Loucy (cell line): ENCODE data around the gene PDZD4.

Experiments
- H2AFZ ChIP-seq: fragments of 200-600 bp; sonication (generic); 2 replicates; pipeline ENCODE4 v1.6.0; 2016; ENCODE audit warnings: antibody characterized with exemption, mild to moderate bottlenecking, low read length, moderate library complexity
- H3F3A ChIP-seq: fragments of 200-600 bp; 2 replicates; pipeline ENCODE4 v1.6.0; 2016; ENCODE audit warnings: antibody characterized with exemption, low read depth, mild to moderate bottlenecking
- H3K27me3 ChIP-seq: fragments of 200-600 bp; sonication (generic); 2 replicates; pipeline ENCODE4 v1.6.1; 2014; ENCODE audit warnings: low read length, mild to moderate bottlenecking; ENCODE audit not compliant: insufficient read depth, poor library complexity, severe bottlenecking
- H3K36me3 ChIP-seq: fragments of 200-600 bp; sonication (generic); 2 replicates; pipeline ENCODE4 v1.6.1; 2016; ENCODE audit warnings: low read length; ENCODE audit not compliant: insufficient read depth
- H3K4me1 ChIP-seq: fragments of 200-600 bp; sonication (generic); 2 replicates; pipeline ENCODE4 v1.5.1; 2014; ENCODE audit warnings: low read length, mild to moderate bottlenecking; ENCODE audit not compliant: insufficient read depth, poor library complexity, severe bottlenecking
- H3K4me2 ChIP-seq: fragments of 200-600 bp; sonication (generic); 2 replicates; pipeline ENCODE4 v1.6.0; 2014; ENCODE audit warnings: antibody characterized with exemption, low read length, low read depth, mild to moderate bottlenecking; ENCODE audit not compliant: poor library complexity, severe bottlenecking
- H3K4me3 ChIP-seq: fragments of 200-600 bp; sonication (generic); 2 replicates; pipeline ENCODE4 v1.5.1; 2014; ENCODE audit warnings: low read length, mild to moderate bottlenecking, mixed read lengths; ENCODE audit not compliant: poor library complexity, severe bottlenecking
- H3K79me2 ChIP-seq: fragments of 200-600 bp; sonication (generic); 2 replicates; pipeline ENCODE4 v1.6.1; 2014; ENCODE audit warnings: low read length; ENCODE audit not compliant: insufficient read depth
- H3K9ac ChIP-seq: fragments of 200-600 bp; sonication (generic); 2 replicates; pipeline ENCODE4 v1.6.0; 2014; ENCODE audit warnings: mild to moderate bottlenecking, low read depth, low read length, moderate library complexity; ENCODE audit not compliant: poor library complexity, severe bottlenecking
- H3K9me2 ChIP-seq: fragments of 200-600 bp; sonication (generic); replicated peaks from 2 replicates; pipeline ENCODE4 v1.6.1; 2016; ENCODE audit warnings: low read depth, low read length, mixed read lengths
- H3K9me3 ChIP-seq: fragments of 200-600 bp; sonication (generic); 2 replicates; pipeline ENCODE4 v1.6.1; 2014; ENCODE audit warnings: mild to moderate bottlenecking, antibody characterized with exemption, low read length, low read depth; ENCODE audit not compliant: insufficient read depth
- H4K20me1 ChIP-seq: fragments of 200-600 bp; sonication (generic); 2 replicates; pipeline ENCODE4 v1.6.0; 2014; ENCODE audit warnings: antibody characterized with exemption, low read length, mild to moderate bottlenecking; ENCODE audit not compliant: insufficient read depth, poor library complexity, severe bottlenecking
- CTCF ChIP-seq: fragments of 200-600 bp; sonication (generic); conservative IDR thresholded peaks from 2 replicates; pipeline ENCODE4 v1.5.1; 2014; ENCODE audit warnings: mild to moderate bottlenecking, antibody characterized with exemption, low read length
- EZH2phosphoT487 ChIP-seq: fragments of 200-600 bp; IDR thresholded peaks from 2 replicates; pipeline ENCODE4 v1.6.1; 2018; ENCODE audit warnings: antibody characterized with exemption, mild to moderate bottlenecking, moderate library complexity, borderline replicate concordance

PDZD4 gene

DNA sequence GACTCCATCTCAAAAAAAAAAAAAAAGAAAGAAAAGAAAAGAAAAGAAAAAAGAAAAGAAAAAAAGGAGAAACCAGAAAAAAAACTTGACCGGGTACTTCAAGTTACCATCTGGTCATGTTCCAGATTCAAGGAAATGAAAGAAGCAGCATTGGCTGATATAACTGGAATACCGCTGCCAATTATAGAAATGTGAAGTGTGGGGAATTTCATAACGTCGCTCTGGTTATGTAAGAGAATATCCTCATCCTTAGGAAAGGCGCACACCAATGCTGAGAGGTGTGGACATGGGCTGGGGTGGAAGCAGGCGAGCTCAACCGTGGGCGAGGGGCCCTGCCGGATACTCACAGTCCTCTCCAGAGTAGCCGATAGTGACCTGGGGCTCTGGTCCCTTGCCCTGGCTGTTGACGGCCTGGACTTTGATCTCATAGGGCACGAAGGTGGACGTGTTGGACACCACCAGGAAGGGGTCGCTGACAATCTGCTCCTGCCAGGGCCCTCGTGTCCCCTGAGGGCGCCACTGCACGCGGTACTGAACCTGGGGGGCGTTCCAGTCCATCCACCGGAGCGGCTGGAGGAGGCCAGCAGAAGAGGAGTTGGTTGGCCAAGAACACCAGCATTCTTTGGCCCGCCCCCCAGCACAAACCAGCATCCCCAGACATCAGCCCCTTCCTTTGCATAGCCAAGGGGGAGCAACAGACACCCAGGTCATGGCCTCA is 36.1 kb upstream of the PDZD4 start:
- Histone ChIP-seq H2AFZ (no peak overlapping the region), H3K27me3 (no peaks in the 10 kb centered on the region), H3K9ac (no peak overlapping the region), H3K4me1 (no peaks in the 10 kb centered on the region), H3F3A (no peaks in the 10 kb centered on the region), H3K4me2 (no peak overlapping the region), H3K9me2 (no peaks in the 10 kb centered on the region), H3K4me3 (no peak overlapping the region), H4K20me1 (no peaks in the 10 kb centered on the region), H3K79me2 (no peaks in the 10 kb centered on the region), H3K36me3 (no peaks in the 10 kb centered on the region), H3K9me3 (no peaks in the 10 kb centered on the region)
- TF ChIP-seq EZH2phosphoT487, result no peak
- TF ChIP-seq CTCF, result no peak

DNA sequence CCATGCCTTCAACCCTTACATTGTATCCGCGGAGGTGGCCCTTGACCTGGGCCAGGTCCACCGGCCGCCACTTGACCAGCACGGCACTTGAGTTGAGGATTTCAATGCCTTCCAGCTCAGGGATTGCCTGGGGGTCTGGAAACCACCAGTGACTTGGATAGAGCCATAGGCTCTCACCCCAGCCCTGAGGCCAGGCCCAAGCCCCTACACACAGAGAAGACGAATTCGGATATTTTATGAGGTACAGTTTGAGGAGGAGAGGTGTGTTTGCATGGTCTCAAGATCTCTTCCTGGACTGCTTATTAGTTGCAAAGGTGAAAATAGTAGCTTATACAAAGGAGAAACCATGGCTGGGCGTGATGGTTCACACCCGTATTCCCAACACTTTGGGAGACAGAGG is 35.3 kb upstream of the PDZD4 start:
- H3K27me3 ChIP-seq, result no peaks in the 10 kb centered on the region

DNA sequence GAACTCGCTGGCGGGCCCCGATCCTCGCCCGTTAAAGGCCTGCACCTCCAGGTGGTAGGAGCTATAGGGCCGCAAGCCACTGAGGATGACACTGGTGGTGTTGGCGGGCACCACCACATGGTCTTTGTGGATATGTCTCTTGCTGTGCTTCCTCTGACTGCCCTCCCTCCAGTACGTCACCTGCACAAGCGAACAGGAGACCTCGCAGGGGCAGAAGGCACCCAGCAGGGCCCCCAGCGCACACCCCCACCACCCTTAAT is 34.9 kb upstream of the PDZD4 start:
- Histone ChIP-seq H3K27me3 (no peaks in the 10 kb centered on the region), H3K9me3 (no peaks in the 10 kb centered on the region), H3K9ac (no peak overlapping the region), H3K36me3 (no peaks in the 10 kb centered on the region), H4K20me1 (no peaks in the 10 kb centered on the region), H3K4me1 (no peaks in the 10 kb centered on the region), H2AFZ (no peak overlapping the region), H3K4me2 (no peak overlapping the region), H3F3A (no peaks in the 10 kb centered on the region), H3K4me3 (no peak overlapping the region), H3K9me2 (no peaks in the 10 kb centered on the region), H3K79me2 (no peaks in the 10 kb centered on the region)
- TF ChIP-seq EZH2phosphoT487, result no peak

More for the DNA sequence above, 35.3 kb upstream of the PDZD4 start:
- no peaks in the 10 kb centered on the region for H3F3A ChIP-seq
- no peaks in the 10 kb centered on the region for H4K20me1 ChIP-seq
- H3K4me1 ChIP-seq, result no peaks in the 10 kb centered on the region
- no peak overlapping the region for H3K4me3 ChIP-seq
- H2AFZ ChIP-seq, result no peak overlapping the region
- H3K36me3 ChIP-seq, result no peaks in the 10 kb centered on the region
- H3K79me2 ChIP-seq, result no peaks in the 10 kb centered on the region
- no peaks in the 10 kb centered on the region for H3K9me2 ChIP-seq
- H3K9ac ChIP-seq, result no peak overlapping the region
- no peaks in the 10 kb centered on the region for H3K9me3 ChIP-seq
- no peak for TF ChIP-seq EZH2phosphoT487
- no peak for TF ChIP-seq CTCF
- H3K4me2 ChIP-seq, result no peak overlapping the region
